GM19467 (cell line): ENCODE data around the gene RPRD1B.
A peak's percentile ranks its signal among the peaks of the same experiment; 100 is the strongest.

Source experiments
- ATAC-seq: cut with Tn5 transposase; IDR thresholded peaks from one replicate; pipeline ENCODE4 v1.9.1; 2021; ENCODE audit warnings: mild to moderate bottlenecking, moderate library complexity; ENCODE audit not compliant: unreplicated experiment

Gene RPRD1B, protein sequence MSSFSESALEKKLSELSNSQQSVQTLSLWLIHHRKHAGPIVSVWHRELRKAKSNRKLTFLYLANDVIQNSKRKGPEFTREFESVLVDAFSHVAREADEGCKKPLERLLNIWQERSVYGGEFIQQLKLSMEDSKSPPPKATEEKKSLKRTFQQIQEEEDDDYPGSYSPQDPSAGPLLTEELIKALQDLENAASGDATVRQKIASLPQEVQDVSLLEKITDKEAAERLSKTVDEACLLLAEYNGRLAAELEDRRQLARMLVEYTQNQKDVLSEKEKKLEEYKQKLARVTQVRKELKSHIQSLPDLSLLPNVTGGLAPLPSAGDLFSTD

DNA sequence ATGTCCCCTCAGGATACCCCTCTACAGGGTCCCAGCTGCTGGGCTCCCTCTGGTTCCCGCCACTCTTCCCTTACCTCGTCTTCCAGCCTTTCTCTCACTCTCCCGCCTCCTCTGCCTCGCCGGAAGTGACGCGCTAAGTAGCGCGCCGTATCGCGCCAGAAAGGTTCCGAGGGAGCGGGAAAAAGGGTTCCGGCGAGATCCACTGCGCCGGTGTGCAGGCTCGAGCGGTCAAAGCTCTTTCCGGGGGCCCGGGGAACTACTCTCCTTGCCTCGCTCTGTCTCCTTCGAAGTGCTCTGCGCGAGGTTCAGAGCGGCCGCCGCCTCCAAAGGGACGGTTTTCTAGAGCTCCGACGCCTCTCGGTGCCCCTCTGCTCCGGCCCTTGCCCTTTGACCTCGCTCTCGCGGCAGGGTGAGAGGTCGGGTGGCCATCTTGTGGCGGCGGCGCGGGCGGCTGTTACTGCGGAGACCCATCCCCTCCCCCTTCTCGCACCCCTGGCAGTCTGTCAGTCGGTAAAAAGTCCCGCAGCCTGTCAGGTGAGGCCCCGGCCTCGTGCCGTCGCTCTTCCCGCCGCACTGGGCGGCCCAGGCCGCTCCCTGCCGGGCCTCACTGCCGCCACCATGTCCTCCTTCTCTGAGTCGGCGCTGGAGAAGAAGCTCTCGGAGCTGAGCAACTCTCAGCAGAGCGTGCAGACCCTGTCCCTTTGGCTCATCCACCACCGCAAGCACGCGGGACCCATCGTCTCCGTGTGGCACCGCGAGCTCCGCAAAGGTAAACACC lies at the start of gene RPRD1B, which contains the start of gene TTI1:
TSS of gene RPRD1B (plus strand) at position 417 of the 778 bp plus-strand sequence. CDS start at position 619, 202 bp downstream.
TSS of gene TTI1 (minus strand) at position 127 of the 778 bp plus-strand sequence. CDS start 19,640 bp downstream, outside the sequence.
- peak; percentile 81 for ATAC-seq

GRCh38 chr20:37984018-37984785 lies 49.3 kb upstream of the RPRD1B start:
- ATAC-seq: no peak

- ATAC-seq: no peak
These were observed 47.3 kb upstream of the RPRD1B start for GRCh38 chr20:37986044-37986858.

GRCh38 chr20:37986873-37987601 lies 46.5 kb upstream of the RPRD1B start:
- no peak for ATAC-seq

- no peak for ATAC-seq
These were observed 45.8 kb upstream of the RPRD1B start for GRCh38 chr20:37987602-37988290.

GRCh38 chr20:37988306-37988954 lies 45.1 kb upstream of the RPRD1B start:
- no peak for ATAC-seq

- ATAC-seq: no peak
These were observed 43.8 kb upstream of the RPRD1B start for GRCh38 chr20:37989601-37990295.

DNA sequence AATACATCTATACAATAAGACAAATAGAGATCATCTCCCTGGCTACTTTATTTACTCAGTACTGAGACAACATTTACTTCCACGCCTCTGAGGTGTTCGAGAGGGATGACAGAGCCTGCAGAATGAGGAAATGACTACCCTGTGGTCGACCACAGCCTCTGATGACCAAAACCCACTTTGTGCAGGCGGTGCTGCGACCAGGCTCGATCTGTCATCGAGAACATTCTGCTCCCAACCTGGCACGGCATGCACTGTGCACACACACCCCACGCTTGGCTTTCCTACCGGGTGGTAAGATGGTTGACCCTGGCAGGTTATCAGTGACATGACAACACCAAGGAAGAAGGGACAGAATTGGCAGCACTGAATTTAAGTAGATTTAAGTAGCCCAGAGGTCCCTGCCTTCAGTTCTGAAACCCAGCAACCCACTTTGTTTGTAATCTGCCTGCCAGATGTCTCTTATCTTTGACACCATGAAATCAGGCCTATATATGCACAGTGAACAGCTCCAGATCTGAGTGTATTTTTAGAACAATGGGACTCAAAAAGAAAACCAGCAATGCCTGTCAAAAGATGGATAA lies 42.9 kb upstream of the RPRD1B start:
- peak; percentile 84 for ATAC-seq

GRCh38 chr20:37991157-37991866 lies 42.2 kb upstream of the RPRD1B start:
- no peak for ATAC-seq

- no peak for ATAC-seq
These were observed 41.6 kb upstream of the RPRD1B start for GRCh38 chr20:37991908-37992307.

DNA sequence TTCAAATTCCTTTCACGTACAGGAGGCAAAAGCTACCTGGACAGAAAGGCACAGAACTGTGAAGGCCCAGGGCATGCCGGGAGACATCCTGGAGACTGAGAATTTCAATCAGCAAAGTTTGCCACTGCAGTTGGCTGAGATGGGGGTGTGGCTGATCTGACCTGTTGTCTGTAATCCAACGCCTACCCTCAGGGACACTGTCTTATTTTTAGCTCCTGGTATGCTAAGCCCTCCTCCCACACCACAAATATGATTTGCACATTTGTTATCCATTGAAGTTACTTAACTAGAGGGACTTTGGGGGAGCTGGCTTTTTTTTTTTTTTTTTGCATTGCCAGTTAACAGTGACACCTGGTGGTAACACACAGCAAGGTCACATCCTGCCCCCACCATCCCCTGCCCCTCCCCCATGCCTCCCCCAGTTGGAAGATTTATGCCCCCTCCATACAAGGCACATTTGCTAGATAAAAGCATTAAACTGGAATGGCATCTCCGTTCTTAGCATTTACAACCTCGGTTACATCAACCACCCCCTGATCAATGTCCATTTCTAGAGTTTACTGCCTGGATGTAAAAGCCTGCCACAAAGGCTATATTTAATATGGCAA lies 40.6 kb upstream of the RPRD1B start:
- no peak for ATAC-seq

DNA sequence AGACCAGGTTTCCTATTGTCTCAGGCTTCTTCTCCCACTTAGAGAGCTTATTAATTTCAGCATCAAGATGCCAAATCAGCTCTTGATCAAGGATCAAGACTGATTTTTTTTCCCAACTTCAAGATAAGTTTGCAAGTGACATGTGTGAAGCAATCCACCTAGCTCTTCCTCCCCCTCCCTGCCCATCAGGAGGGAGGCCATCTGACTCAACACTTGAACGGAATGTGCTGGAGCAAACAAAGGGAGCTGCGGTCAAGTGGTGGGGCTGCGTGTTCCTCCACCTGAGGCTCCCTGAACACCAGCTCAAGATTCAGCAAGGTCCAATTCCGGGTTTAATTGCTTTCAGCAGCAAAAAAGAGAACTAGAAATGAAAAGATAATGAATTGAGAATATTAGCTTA lies 39.0 kb upstream of the RPRD1B start:
- no peak for ATAC-seq

DNA sequence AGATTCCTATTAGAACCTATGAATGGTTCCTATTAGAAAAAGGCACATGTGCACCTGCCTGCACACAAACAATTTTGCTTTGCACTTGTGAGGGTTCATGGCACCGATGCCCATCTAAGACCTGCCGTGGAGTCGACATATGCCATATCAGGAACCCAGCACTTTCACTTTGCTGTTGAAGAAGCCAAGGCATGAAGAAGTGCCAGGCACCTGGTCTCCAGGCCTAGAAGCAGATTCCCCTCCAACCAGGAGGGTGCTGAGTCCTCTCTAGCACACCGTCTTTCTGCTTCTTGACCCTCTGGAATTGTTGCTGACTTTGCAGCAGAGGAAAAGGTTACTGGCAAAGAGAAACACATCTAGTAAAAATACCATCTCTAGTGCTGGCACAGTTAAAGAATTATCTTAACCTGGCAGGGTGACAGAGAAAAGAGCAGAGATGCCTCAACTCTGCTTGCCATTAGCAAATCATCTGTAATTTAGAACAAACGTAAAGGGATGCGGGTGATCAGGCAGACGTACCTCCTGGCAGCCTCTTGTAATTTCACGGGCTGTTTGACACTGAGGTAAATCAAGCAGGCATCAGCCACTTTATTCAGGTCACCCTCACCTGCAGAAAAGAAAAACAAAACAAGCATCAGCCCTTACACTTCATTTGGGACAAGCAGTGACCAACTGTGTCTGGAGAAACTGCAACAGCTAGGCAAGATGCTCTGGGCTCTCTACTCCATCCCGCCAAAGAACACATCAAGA lies 37.5 kb upstream of the RPRD1B start:
- no peak for ATAC-seq

- ATAC-seq: no peak
These were observed 36.0 kb upstream of the RPRD1B start for GRCh38 chr20:37997516-37997915.

DNA sequence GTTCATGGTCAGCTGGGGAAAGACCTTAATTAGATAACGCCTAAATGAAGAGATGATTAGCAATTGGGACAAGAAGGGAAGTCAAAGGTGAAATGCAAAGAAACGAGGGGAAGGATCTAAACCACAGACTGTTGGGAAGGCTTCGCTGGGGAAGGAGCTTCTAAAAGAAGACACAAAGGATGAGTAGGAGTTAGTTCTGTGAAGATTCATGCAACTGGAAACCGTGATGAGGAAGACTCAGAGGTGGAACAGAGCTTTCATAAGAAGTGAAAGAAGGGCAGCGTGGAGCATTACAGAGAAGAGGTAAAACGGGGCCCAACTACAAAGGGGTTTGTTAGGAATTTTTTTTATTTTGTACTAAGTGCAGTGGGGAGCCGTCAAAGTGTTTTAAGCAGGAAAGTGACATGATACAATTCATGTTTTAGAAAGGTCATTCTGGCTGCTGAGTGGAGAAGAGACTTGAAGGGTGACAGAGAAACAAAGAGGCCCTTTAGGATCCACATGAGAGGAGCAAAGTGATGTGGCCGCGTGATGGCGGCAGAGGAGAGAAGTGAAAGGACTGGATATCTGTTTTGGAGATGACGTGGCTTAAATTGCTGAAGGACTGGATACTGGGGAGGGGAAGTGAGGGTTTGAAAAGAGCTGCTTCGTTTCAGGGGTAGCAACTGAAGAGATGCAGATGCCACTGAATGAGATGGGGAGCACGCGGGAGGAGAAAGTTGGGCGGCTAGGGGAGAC lies 33.9 kb upstream of the RPRD1B start:
- no peak for ATAC-seq
